Measurements from ENCODE around the gene ATP11A. TPM values are rescaled to one million over a fixed set of nuclear protein-coding genes. Genes with fewer than 3 reads are reported as not detected.

ATP11A gene
- total RNA-seq, 1 donor from 2014 or later = 377 TPM

DNA sequence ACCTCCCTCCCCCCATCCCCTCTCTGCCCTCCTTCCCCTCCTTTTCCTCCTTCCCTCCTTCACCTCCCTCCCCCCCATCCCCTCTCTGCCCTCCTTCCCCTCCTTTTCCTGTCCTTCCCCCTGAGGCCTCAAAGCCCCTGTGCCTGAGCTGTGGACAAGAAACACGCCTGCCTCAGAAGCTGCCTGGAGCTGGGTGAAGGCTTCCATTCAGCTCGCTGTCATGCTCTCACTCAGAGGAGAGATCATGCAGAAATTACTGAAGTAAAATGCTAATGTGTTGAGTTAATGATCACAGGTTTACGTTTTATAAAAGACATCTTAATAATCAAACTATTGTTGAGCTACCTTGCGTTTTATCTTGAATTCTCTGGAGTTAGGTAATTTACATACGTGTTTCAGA is 114.5 kb downstream of the ATP11A start:
- Histone ChIP-seq H3K4me3 (no peak overlapping the region), H3K27ac (no peak overlapping the region), H3K36me3 (peaks cover 22% of the 10 kb centered on the region), H3K9me3 (no peaks in the 10 kb centered on the region), H3K27me3 (no peaks in the 10 kb centered on the region), H3K4me1 (no peaks in the 10 kb centered on the region)
- TF ChIP-seq, protein P1, sequence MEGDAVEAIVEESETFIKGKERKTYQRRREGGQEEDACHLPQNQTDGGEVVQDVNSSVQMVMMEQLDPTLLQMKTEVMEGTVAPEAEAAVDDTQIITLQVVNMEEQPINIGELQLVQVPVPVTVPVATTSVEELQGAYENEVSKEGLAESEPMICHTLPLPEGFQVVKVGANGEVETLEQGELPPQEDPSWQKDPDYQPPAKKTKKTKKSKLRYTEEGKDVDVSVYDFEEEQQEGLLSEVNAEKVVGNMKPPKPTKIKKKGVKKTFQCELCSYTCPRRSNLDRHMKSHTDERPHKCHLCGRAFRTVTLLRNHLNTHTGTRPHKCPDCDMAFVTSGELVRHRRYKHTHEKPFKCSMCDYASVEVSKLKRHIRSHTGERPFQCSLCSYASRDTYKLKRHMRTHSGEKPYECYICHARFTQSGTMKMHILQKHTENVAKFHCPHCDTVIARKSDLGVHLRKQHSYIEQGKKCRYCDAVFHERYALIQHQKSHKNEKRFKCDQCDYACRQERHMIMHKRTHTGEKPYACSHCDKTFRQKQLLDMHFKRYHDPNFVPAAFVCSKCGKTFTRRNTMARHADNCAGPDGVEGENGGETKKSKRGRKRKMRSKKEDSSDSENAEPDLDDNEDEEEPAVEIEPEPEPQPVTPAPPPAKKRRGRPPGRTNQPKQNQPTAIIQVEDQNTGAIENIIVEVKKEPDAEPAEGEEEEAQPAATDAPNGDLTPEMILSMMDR (IDR thresholded peaks at IDR 0.05) = no peak
- intact Hi-C loops (cut with DNase I) = no loop called here
- ATAC-seq (no peak), DNase-seq (no peak)

DNA sequence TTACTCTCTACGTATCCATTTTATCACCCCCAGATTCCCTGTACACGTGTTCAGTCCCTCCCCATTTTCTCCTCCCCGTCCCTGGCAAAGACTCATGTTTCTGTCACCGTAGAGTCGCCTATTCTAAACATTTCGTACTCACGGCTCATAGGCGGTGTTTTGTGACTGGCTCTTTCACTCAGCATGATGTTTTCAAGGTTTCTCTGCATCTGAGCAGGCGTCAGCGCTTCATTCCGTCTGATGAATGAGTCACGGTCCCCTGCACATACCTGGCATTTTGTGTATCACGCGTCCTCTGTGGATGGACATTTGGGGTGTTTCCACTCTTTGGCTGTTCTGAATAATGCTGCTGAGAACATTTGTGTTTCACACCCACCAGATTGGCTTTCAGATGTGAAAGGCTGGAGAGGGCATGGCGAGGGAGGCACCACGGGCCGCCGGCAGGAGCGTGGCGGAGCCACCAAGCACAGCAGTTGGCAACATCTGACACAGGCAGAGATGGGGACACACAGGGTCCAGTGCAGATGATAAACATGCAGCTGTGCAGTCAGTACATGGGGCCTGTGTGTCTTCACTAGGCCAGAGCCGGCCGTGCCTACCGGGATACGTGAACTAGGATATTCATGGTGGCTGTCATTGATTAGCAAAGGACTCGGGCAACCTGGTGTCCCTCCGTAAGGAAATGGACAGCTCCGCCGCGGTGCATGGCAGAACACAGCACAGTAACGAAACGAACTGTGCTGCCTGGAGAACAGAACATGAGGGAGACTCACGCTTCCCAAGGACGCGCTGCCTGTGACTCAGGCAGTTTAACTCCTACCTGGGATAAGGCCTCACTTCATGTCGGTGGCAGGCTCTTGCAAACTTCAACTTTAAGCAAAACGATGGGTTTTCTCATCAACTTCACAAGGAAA is 117.2 kb downstream of the ATP11A start:
- ATAC-seq (no peak), DNase-seq (no peak)
- Histone ChIP-seq H3K4me1 (no peaks in the 10 kb centered on the region), H3K27me3 (no peaks in the 10 kb centered on the region), H3K9me3 (no peaks in the 10 kb centered on the region), H3K36me3 (peaks cover 42% of the 10 kb centered on the region), H3K4me3 (no peak overlapping the region), H3K27ac (no peak overlapping the region)
- intact Hi-C loops (cut with DNase I) = no loop called here
- TF ChIP-seq, protein P1 (IDR thresholded peaks at IDR 0.05) = no peak

DNA sequence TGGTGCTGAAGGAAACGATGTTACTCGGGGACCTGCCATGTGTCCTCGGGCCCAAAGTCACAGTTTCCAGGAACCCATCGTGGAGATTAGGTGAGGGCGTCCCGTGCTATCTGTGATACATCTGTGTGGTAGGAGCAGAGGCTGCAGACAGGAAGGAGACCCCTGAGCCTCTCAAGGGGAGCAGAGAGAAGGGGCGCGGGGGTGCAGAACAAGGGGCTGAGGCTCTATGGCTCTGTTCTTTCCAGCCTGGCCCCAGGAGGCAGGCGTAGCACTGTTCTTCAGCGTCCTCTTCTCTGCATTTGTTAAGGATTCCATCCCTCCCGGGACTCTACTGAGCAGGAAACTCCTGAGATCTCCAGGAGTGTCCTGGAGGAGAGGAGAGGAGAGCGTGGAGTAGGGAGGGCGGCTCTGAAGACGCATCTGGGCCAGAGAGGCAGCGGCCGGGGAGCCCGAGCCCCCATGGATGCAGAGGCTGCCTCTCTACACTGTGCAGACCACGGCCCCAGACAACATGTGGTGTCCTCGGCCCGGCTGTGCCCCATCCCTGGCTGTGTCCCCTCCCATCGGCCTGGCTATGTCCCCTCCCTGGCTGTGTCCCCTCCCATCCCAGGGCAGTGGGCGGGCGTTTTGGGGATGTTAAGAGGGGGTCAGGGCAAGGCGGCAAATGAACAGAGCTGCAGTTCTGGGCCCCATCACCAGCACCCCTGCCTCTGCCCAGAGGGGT is 118.0 kb downstream of the ATP11A start:
- intact Hi-C loops (cut with DNase I) = no loop called here
- TF ChIP-seq, protein P1 (IDR thresholded peaks at IDR 0.05) = no peak
- no peaks in the 10 kb centered on the region for H3K4me1 ChIP-seq
- DNase-seq = no peak
- no peak overlapping the region for H3K27ac ChIP-seq
- H3K4me3 ChIP-seq = no peak overlapping the region
- no peaks in the 10 kb centered on the region for H3K27me3 ChIP-seq
- no peaks in the 10 kb centered on the region for H3K9me3 ChIP-seq
- peaks cover 50% of the 10 kb centered on the region for H3K36me3 ChIP-seq
- peak; percentile 30 for ATAC-seq

DNA sequence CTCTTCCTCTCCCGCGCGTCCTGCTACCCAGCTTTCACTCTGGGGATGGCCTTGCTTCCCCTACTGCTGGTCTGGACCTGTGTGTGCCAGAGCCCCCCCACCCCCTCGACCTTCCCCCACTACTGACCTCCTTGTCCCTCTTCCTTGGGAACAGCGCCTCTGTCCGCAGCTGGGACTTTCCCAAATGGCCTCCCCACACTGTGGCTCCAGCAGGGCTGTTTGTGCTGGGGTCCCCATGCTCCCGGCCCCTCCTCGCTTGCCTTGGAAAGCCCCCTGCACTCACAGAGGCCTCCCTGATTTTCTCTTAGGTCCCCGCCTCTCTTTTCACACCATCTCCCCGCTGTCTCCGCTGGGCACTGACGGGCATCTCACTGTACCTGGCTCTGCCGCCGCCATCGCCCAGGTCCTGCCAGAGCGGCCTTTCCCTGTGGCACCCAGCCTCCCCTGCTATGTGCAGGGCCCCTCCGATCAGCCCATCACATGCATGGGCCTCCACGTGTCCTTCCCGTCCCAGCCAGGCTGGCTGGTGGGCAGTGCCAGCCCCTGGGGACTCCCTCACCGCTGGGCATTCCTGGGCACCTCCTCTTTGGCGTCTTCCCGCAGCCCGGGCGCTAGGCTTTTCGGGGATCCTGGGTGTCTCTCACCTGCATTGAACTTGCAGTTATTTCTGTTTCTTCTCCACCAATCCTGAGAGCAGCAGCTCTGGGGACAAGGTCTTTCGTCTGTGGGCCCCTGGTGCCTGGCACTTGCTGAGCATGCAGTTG is 118.7 kb downstream of the ATP11A start:
- TF ChIP-seq, protein P1 (IDR thresholded peaks at IDR 0.05) = no peak
- H3K4me3 ChIP-seq = no peak overlapping the region
- intact Hi-C loops (cut with DNase I) = no loop called here
- H3K9me3 ChIP-seq = no peaks in the 10 kb centered on the region
- peaks cover 51% of the 10 kb centered on the region for H3K36me3 ChIP-seq
- H3K4me1 ChIP-seq = no peaks in the 10 kb centered on the region
- H3K27ac ChIP-seq = no peak overlapping the region
- no peaks in the 10 kb centered on the region for H3K27me3 ChIP-seq
- ATAC-seq (peak; percentile 11), DNase-seq (no peak)

Measured in upper lobe of right lung (tissue), 1 donor.